HEK293 (cell line): ENCODE measurements around the gene KRT20.

Experiments
- CTCF ChIA-PET: fragments of 350-600 bp; formaldehyde crosslinking; extraction: SDS; loops from one replicate; lab custom pipeline; 2021; ENCODE audit warnings: antibody characterized with exemption; lab: Yijun Ruan, JAX
- POLR2A ChIA-PET: fragments of 300-600 bp; formaldehyde crosslinking; extraction: SDS; loops from one replicate; lab custom pipeline; 2020; ENCODE audit warnings: antibody characterized with exemption, inconsistent platforms; lab: Yijun Ruan, JAX
- H3K27ac ChIP-seq: fragments of 200-500 bp; sonication (Bioruptor generic); 2 replicates; pipeline ENCODE4 v1.5.1; 2014; ENCODE audit warnings: low read depth, low read length, control low read depth, inconsistent platforms; ENCODE audit errors: extremely low read depth
- H3K36me3 ChIP-seq, 2 experiments: fragments of 200-500 bp in 1 of 2; sonication (Bioruptor generic) in 1 of 2; 1 replicate in 1 of 2; 2 replicates in 1 of 2; pipeline ENCODE4 v1.5.1; 2014 to 2017; ENCODE audit warnings: inconsistent platforms in 2 of 2, low read length in 2 of 2; ENCODE audit not compliant: control insufficient read depth in 2 of 2, insufficient read depth in 1 of 2
- H3K4me1 ChIP-seq: fragments of 200-500 bp; sonication (Bioruptor generic); 2 replicates; pipeline ENCODE4 v1.5.1; 2014; ENCODE audit warnings: mild to moderate bottlenecking, low read length, inconsistent platforms; ENCODE audit not compliant: control insufficient read depth, insufficient read depth
- H3K4me3 ChIP-seq: 2 replicates; pipeline ENCODE4 v1.5.1; 2011; ENCODE audit warnings: low read depth, mild to moderate bottlenecking, control low read depth, low read length, moderate library complexity
- H3K9me3 ChIP-seq: fragments of 200-500 bp; sonication (Bioruptor generic); 2 replicates; pipeline ENCODE4 v1.5.1; 2014; ENCODE audit warnings: low read depth, low read length, inconsistent platforms; ENCODE audit not compliant: control insufficient read depth, insufficient read depth
- MYNN ChIP-seq: fragments of 450-650 bp; formaldehyde crosslinking; IDR thresholded peaks from 2 replicates; pipeline ENCODE4 v1.5.1; 2016; ENCODE audit warnings: missing biosample characterization, missing genetic modification characterization, borderline replicate concordance
- MZF1 ChIP-seq: fragments of 450-650 bp; formaldehyde crosslinking; IDR thresholded peaks from 2 replicates; pipeline ENCODE4 v1.5.1; 2017; ENCODE audit warnings: missing biosample characterization, missing genetic modification characterization, borderline replicate concordance
- REPIN1 ChIP-seq: fragments of 450-650 bp; formaldehyde crosslinking; IDR thresholded peaks from 2 replicates; pipeline ENCODE4 v1.5.1; 2017; ENCODE audit warnings: missing biosample characterization, missing genetic modification characterization, low read depth
- SP2 ChIP-seq: fragments of 450-650 bp; formaldehyde crosslinking; IDR thresholded peaks from 2 replicates; pipeline ENCODE4 v1.5.1; 2016; ENCODE audit warnings: missing biosample characterization, missing genetic modification characterization
- ZEB2 ChIP-seq: fragments of 450-650 bp; formaldehyde crosslinking; IDR thresholded peaks from 2 replicates; pipeline ENCODE4 v1.5.1; 2016; ENCODE audit warnings: missing biosample characterization, missing genetic modification characterization
- ZNF155 ChIP-seq: fragments of 450-650 bp; formaldehyde crosslinking; IDR thresholded peaks from 2 replicates; pipeline ENCODE4 v1.5.1; 2016; ENCODE audit warnings: missing biosample characterization, missing genetic modification characterization
- ZNF324 ChIP-seq: fragments of 450-650 bp; formaldehyde crosslinking; IDR thresholded peaks from 2 replicates; pipeline ENCODE4 v1.5.1; 2016; ENCODE audit warnings: missing biosample characterization, missing genetic modification characterization
- ZNF335 ChIP-seq: fragments of 450-650 bp; formaldehyde crosslinking; conservative IDR thresholded peaks from 2 replicates; pipeline ENCODE4 v1.5.1; 2016; ENCODE audit warnings: missing biosample characterization, missing genetic modification characterization
- ZNF544 ChIP-seq: fragments of 450-650 bp; formaldehyde crosslinking; IDR thresholded peaks from 2 replicates; pipeline ENCODE4 v1.5.0; 2017; ENCODE audit warnings: missing biosample characterization, missing genetic modification characterization
- ZNF585B ChIP-seq: fragments of 450-650 bp; formaldehyde crosslinking; IDR thresholded peaks from 2 replicates; pipeline ENCODE4 v1.5.1; 2016; ENCODE audit warnings: missing biosample characterization, missing genetic modification characterization
- ZNF629 ChIP-seq: fragments of 450-650 bp; formaldehyde crosslinking; IDR thresholded peaks from 2 replicates; pipeline ENCODE4 v1.5.1; 2017; ENCODE audit warnings: missing biosample characterization, missing genetic modification characterization
- ZNF658 ChIP-seq: fragments of 450-650 bp; formaldehyde crosslinking; IDR thresholded peaks from 2 replicates; pipeline ENCODE4; 2016; ENCODE audit warnings: missing biosample characterization, missing genetic modification characterization
- ZNF670 ChIP-seq: fragments of 450-650 bp; formaldehyde crosslinking; IDR thresholded peaks from 2 replicates; pipeline ENCODE4 v1.5.1; 2016; ENCODE audit warnings: missing biosample characterization, missing genetic modification characterization, low read depth
- ZNF768 ChIP-seq: fragments of 450-650 bp; formaldehyde crosslinking; IDR thresholded peaks from 2 replicates; pipeline ENCODE4 v1.5.1; 2018; ENCODE audit warnings: missing biosample characterization, mild to moderate bottlenecking, missing genetic modification characterization
- ZNF792 ChIP-seq: fragments of 450-650 bp; formaldehyde crosslinking; IDR thresholded peaks from 2 replicates; pipeline ENCODE4 v1.5.1; 2016; ENCODE audit warnings: missing biosample characterization, missing genetic modification characterization
- ZSCAN16 ChIP-seq: fragments of 450-650 bp; formaldehyde crosslinking; IDR thresholded peaks from 2 replicates; pipeline ENCODE4 v1.5.1; 2016; ENCODE audit warnings: missing biosample characterization, missing genetic modification characterization
- TF ChIP-seq, protein P1 (sequence below): fragments of 450-650 bp; formaldehyde crosslinking; IDR thresholded peaks from 2 replicates; pipeline ENCODE4 v1.5.1; 2016; ENCODE audit warnings: missing biosample characterization, missing genetic modification characterization, borderline replicate concordance
- TF ChIP-seq, protein P2 (sequence below): fragments of 450-650 bp; formaldehyde crosslinking; IDR thresholded peaks from 2 replicates; pipeline ENCODE4 v1.5.1; 2017; ENCODE audit warnings: missing biosample characterization, missing genetic modification characterization
- TF ChIP-seq, protein P3 (sequence below): fragments of 450-650 bp; formaldehyde crosslinking; IDR thresholded peaks from 2 replicates; pipeline ENCODE4 v1.5.1; 2016; ENCODE audit warnings: missing biosample characterization, missing genetic modification characterization, low read depth
- TF ChIP-seq, protein P4 (sequence below): fragments of 450-650 bp; IDR thresholded peaks from 2 replicates; pipeline ENCODE4 v1.5.1; 2018; ENCODE audit warnings: missing biosample characterization, missing genetic modification characterization

The KRT20 gene

DNA sequence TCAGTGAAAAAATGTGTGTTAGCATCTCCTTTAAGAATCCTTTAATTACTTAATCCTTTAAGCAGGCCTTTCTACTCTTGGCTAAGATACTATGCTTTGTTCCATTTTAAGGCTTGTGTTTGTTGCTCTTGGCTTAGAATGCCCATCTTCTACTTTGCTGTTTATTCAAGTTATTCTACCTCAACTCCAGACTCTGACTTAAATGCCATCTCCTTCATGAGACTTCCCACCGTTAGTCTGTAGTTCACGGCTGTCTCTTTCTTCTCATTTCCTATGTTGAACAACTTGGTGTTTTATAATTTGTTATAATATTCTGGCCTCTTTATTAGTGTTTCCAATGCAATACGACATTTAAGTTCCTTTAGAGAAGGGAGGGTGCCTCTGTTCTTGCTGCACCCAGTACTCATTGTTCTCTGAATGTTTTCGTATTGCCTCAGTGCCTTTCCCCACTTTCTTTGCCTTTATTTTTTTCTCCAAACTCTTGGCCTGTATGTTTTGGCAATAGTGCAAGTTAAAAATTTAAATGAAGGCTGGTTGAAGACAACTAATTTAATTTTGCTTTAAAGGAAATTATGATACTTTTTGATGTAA lies 56.5 kb downstream of the KRT20 start:
- Histone ChIP-seq H3K27ac (no peak overlapping the region), H3K4me1 (peaks cover 16% of the 10 kb centered on the region), H3K36me3 (peaks cover 0 to 6% of the 10 kb centered on the region in 2 experiments; a peak in 1 of 3 replicates), H3K4me3 (no peak overlapping the region), H3K9me3 (no peaks in the 10 kb centered on the region)
- TF ChIP-seq ZNF585B (tag by site-specific recombination) (peak; percentile 34), ZNF658 (tag by site-specific recombination) (no peak), ZNF792 (tag by site-specific recombination) (no peak)
- TF ChIP-seq, protein P1, sequence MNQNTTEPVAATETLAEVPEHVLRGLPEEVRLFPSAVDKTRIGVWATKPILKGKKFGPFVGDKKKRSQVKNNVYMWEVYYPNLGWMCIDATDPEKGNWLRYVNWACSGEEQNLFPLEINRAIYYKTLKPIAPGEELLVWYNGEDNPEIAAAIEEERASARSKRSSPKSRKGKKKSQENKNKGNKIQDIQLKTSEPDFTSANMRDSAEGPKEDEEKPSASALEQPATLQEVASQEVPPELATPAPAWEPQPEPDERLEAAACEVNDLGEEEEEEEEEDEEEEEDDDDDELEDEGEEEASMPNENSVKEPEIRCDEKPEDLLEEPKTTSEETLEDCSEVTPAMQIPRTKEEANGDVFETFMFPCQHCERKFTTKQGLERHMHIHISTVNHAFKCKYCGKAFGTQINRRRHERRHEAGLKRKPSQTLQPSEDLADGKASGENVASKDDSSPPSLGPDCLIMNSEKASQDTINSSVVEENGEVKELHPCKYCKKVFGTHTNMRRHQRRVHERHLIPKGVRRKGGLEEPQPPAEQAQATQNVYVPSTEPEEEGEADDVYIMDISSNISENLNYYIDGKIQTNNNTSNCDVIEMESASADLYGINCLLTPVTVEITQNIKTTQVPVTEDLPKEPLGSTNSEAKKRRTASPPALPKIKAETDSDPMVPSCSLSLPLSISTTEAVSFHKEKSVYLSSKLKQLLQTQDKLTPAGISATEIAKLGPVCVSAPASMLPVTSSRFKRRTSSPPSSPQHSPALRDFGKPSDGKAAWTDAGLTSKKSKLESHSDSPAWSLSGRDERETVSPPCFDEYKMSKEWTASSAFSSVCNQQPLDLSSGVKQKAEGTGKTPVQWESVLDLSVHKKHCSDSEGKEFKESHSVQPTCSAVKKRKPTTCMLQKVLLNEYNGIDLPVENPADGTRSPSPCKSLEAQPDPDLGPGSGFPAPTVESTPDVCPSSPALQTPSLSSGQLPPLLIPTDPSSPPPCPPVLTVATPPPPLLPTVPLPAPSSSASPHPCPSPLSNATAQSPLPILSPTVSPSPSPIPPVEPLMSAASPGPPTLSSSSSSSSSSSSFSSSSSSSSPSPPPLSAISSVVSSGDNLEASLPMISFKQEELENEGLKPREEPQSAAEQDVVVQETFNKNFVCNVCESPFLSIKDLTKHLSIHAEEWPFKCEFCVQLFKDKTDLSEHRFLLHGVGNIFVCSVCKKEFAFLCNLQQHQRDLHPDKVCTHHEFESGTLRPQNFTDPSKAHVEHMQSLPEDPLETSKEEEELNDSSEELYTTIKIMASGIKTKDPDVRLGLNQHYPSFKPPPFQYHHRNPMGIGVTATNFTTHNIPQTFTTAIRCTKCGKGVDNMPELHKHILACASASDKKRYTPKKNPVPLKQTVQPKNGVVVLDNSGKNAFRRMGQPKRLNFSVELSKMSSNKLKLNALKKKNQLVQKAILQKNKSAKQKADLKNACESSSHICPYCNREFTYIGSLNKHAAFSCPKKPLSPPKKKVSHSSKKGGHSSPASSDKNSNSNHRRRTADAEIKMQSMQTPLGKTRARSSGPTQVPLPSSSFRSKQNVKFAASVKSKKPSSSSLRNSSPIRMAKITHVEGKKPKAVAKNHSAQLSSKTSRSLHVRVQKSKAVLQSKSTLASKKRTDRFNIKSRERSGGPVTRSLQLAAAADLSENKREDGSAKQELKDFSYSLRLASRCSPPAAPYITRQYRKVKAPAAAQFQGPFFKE (tag by site-specific recombination), result no peak
- ChIA-PET CTCF (interaction anchor here (0.6 to 0.9 kb wide), 4 partner anchors 117 to 834 kb away, joined by 3 to 5 read pairs (median 3); no protein-coding TSS in a partner anchor), POLR2A (interaction anchor here (2.1 kb wide), 1 partner anchor 10 kb away, joined by 14 read pairs; no protein-coding TSS in a partner anchor)

DNA sequence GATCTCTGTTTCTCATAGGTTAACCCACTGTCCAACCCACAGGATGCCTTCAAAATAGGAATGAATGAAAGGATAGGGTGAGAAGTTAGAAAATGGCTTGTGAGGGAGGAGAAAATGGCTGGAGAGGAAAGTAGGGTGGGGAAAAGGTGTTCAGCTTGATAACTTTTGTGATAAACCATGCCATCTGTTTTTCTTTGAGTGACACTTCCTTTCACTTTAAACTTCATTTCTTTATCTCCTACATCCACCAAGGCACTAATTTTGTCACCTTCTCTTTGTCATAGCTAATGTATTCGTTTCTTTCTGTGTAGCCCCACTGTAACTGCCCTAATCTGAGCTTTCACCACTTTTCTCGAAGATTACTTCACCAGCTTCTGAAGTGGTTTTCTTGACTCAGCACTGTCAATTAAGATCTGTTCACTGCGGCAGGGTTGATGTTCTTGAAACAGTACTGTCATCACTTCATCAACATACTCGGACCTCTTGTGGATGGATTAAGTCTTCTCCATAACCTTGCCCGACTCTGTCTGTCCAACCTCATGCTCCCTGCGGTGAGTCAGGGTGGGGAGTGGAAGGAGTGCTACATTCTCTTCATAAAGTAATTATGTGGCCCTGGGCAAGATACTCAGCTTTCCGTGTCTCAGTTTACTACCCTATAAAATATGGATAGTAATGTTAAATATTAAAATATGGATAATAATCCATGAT lies 57.1 kb downstream of the KRT20 start:
- H3K9me3 ChIP-seq, result no peaks in the 10 kb centered on the region
- POLR2A ChIA-PET, result interaction anchor here (2.1 kb wide), 1 partner anchor 9 kb away, joined by 14 read pairs; no protein-coding TSS in a partner anchor
- no peak overlapping the region for H3K4me3 ChIP-seq
- H3K4me1 ChIP-seq, result peaks cover 16% of the 10 kb centered on the region
- H3K27ac ChIP-seq, result peak overlapping the region; percentile 6; the same call in 1 of the 2 replicates
- H3K36me3 ChIP-seq, result peaks cover 0 to 1% of the 10 kb centered on the region in 2 experiments; a peak in 1 of 3 replicates
- CTCF ChIA-PET, result interaction anchor here (0.7 to 0.9 kb wide), 4 partner anchors 24 to 851 kb away, joined by 3 to 5 read pairs (median 3); no protein-coding TSS in a partner anchor
- TF ChIP-seq ZEB2 (tag by site-specific recombination) (peak; percentile 93), ZNF544 (tag by site-specific recombination) (no peak), ZNF335 (peak; percentile 79), ZSCAN16 (tag by site-specific recombination) (peak; percentile 88), MYNN (tag by site-specific recombination) (no peak), ZNF768 (tag by site-specific recombination) (no peak), MZF1 (tag by site-specific recombination) (peak; percentile 86; the same call in 1 of the 2 replicates), ZNF670 (tag by site-specific recombination) (no peak), ZNF155 (no peak), ZNF324 (tag by site-specific recombination) (peak; percentile 72), SP2 (tag by site-specific recombination) (no peak), ZNF629 (peak; percentile 94), ZNF585B (tag by site-specific recombination) (no peak), REPIN1 (tag by site-specific recombination) (no peak)
- TF ChIP-seq, protein P2, sequence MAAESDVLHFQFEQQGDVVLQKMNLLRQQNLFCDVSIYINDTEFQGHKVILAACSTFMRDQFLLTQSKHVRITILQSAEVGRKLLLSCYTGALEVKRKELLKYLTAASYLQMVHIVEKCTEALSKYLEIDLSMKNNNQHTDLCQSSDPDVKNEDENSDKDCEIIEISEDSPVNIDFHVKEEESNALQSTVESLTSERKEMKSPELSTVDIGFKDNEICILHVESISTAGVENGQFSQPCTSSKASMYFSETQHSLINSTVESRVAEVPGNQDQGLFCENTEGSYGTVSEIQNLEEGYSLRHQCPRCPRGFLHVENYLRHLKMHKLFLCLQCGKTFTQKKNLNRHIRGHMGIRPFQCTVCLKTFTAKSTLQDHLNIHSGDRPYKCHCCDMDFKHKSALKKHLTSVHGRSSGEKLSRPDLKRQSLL, result peak; percentile 83
- TF ChIP-seq, protein P3, sequence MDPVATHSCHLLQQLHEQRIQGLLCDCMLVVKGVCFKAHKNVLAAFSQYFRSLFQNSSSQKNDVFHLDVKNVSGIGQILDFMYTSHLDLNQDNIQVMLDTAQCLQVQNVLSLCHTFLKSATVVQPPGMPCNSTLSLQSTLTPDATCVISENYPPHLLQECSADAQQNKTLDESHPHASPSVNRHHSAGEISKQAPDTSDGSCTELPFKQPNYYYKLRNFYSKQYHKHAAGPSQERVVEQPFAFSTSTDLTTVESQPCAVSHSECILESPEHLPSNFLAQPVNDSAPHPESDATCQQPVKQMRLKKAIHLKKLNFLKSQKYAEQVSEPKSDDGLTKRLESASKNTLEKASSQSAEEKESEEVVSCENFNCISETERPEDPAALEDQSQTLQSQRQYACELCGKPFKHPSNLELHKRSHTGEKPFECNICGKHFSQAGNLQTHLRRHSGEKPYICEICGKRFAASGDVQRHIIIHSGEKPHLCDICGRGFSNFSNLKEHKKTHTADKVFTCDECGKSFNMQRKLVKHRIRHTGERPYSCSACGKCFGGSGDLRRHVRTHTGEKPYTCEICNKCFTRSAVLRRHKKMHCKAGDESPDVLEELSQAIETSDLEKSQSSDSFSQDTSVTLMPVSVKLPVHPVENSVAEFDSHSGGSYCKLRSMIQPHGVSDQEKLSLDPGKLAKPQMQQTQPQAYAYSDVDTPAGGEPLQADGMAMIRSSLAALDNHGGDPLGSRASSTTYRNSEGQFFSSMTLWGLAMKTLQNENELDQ (tag by site-specific recombination), result no peak
- TF ChIP-seq, protein P4, sequence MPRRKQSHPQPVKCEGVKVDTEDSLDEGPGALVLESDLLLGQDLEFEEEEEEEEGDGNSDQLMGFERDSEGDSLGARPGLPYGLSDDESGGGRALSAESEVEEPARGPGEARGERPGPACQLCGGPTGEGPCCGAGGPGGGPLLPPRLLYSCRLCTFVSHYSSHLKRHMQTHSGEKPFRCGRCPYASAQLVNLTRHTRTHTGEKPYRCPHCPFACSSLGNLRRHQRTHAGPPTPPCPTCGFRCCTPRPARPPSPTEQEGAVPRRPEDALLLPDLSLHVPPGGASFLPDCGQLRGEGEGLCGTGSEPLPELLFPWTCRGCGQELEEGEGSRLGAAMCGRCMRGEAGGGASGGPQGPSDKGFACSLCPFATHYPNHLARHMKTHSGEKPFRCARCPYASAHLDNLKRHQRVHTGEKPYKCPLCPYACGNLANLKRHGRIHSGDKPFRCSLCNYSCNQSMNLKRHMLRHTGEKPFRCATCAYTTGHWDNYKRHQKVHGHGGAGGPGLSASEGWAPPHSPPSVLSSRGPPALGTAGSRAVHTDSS, result peak; percentile 26; the same call in 1 of the 2 replicates
